Brain microvascular endothelial cell (primary cell): ENCODE results near the gene SRRM1.

ENCODE experiments used
- DNase-seq: peaks from one replicate; pipeline ENCODE4 v3.0.0-alpha.2; 2020
- H3K27ac ChIP-seq: fragments of 250-450 bp; sonication (Bioruptor Pico); 2 replicates; pipeline ENCODE4 v1.5.1; 2020; ENCODE audit warnings: mild to moderate bottlenecking, moderate library complexity
- H3K27me3 ChIP-seq: fragments of 250-450 bp; sonication (Bioruptor Pico); replicated peaks from 2 replicates; pipeline ENCODE4 v1.5.1; 2020; ENCODE audit warnings: mild to moderate bottlenecking
- H3K36me3 ChIP-seq: fragments of 250-450 bp; sonication (Bioruptor Pico); replicated peaks from 2 replicates; pipeline ENCODE4 v1.5.1; 2020; ENCODE audit warnings: mild to moderate bottlenecking
- H3K4me3 ChIP-seq: 2 replicates; pipeline ENCODE4 v1.5.1; 2011; ENCODE audit warnings: low read depth, mild to moderate bottlenecking, control low read depth, low read length, moderate library complexity
- CTCF ChIP-seq: IDR thresholded peaks from 2 replicates; pipeline ENCODE4 v1.5.1; 2011; ENCODE audit warnings: low read depth, mild to moderate bottlenecking, moderate library complexity, low read length, control low read depth, inconsistent platforms; ENCODE audit errors: missing control alignments
- in situ Hi-C: cut with HindIII; loops from 2 replicates; pipeline ENCODE4 v1.10.0; 2017; ENCODE audit warnings: low sequenced_read_pairs, low pct_ligation_motif_present

The SRRM1 gene

GRCh38 chr1:24605534-24606295 lies 37.4 kb upstream of the SRRM1 start:
- Histone ChIP-seq H3K27me3 (no peaks in the 10 kb centered on the region), H3K36me3 (no peaks in the 10 kb centered on the region), H3K27ac (no peak overlapping the region), H3K4me3 (no peak overlapping the region)
- TF ChIP-seq CTCF: no peak
- no peak for DNase-seq
- in situ Hi-C loops: no loop called here

- in situ Hi-C loops: no loop called here
- Histone ChIP-seq H3K27ac (no peak overlapping the region), H3K27me3 (no peaks in the 10 kb centered on the region), H3K36me3 (no peaks in the 10 kb centered on the region), H3K4me3 (no peak overlapping the region)
- DNase-seq: no peak
- TF ChIP-seq CTCF: no peak
Observed at GRCh38 chr1:24606296-24606605, 36.9 kb upstream of the SRRM1 start.

- in situ Hi-C loops: no loop called here
- H3K27me3 ChIP-seq: no peaks in the 10 kb centered on the region
Observed at GRCh38 chr1:24606621-24607020, 36.5 kb upstream of the SRRM1 start.

GRCh38 chr1:24609949-24610517 lies 33.1 kb upstream of the SRRM1 start:
- H3K27me3 ChIP-seq: no peaks in the 10 kb centered on the region
- TF ChIP-seq CTCF: no peak

More at GRCh38 chr1:24606621-24607020, 36.5 kb upstream of the SRRM1 start:
- H3K36me3 ChIP-seq: no peaks in the 10 kb centered on the region
- DNase-seq: no peak
- no peak for TF ChIP-seq CTCF
- no peak overlapping the region for H3K4me3 ChIP-seq
- no peak overlapping the region for H3K27ac ChIP-seq

GRCh38 chr1:24619376-24619775 lies 23.7 kb upstream of the SRRM1 start:
- in situ Hi-C loops: no loop called here
- TF ChIP-seq CTCF: no peak
- H3K27me3 ChIP-seq: no peaks in the 10 kb centered on the region
- no peak overlapping the region for H3K27ac ChIP-seq
- DNase-seq: no peak
- H3K36me3 ChIP-seq: no peaks in the 10 kb centered on the region
- H3K4me3 ChIP-seq: no peak overlapping the region

More at GRCh38 chr1:24609949-24610517, 33.1 kb upstream of the SRRM1 start:
- in situ Hi-C loops: no loop called here
- Histone ChIP-seq H3K4me3 (no peak overlapping the region), H3K36me3 (no peaks in the 10 kb centered on the region), H3K27ac (no peak overlapping the region)
- no peak for DNase-seq
